Ascending aorta (tissue), 2 donors: ENCODE data around the gene ANKLE1. TPM values are rescaled to one million over a fixed set of nuclear protein-coding genes. Genes with fewer than 3 reads are reported as not detected.

Source experiments
- DNase-seq, 2 donors: peaks; one replicate each; pipeline ENCODE4 v3.0.0-alpha.2; 2019; ENCODE audit warnings: low spot score in 2 of 2
- H3K27ac ChIP-seq, 2 donors: fragments of 200-600 bp; sonication (generic); one replicate each; pipeline ENCODE4 v1.5.1; 2016 to 2017; ENCODE audit warnings: mild to moderate bottlenecking in 1 of 2
- H3K27me3 ChIP-seq: fragments of 200-600 bp; sonication (generic); one replicate; pipeline ENCODE4 v1.5.1; 2017
- H3K36me3 ChIP-seq, 2 donors: fragments of 200-600 bp; sonication (generic); one replicate each; pipeline ENCODE4 v1.5.1; 2016
- H3K4me1 ChIP-seq, 2 donors: fragments of 200-600 bp; sonication (generic); one replicate each; pipeline ENCODE4 v1.5.1; 2016 to 2017; ENCODE audit warnings: mild to moderate bottlenecking in 1 of 2
- H3K4me3 ChIP-seq, 2 donors: fragments of 200-600 bp; sonication (generic); one replicate each; pipeline ENCODE4 v1.5.1; 2016 to 2017; ENCODE audit warnings: mild to moderate bottlenecking in 1 of 2
- H3K9me3 ChIP-seq, 2 donors: fragments of 200-600 bp; sonication (generic); one replicate each; pipeline ENCODE4 v1.5.1; 2016
- CTCF ChIP-seq, 3 experiments: fragments of 200-600 bp in 2 of 3; fragments of 450-650 bp in 1 of 3; sonication (generic) in 2 of 3; IDR thresholded peaks; one replicate each; pipeline ENCODE4 v1.5.1; 2016 to 2019; ENCODE audit warnings: antibody characterized with exemption in 3 of 3, mild to moderate bottlenecking in 1 of 3, moderate library complexity in 1 of 3
- intact Hi-C: fragments of 100-400 bp; cut with DNase I; formaldehyde crosslinking; loops from one replicate; pipeline ENCODE4 v1.15.1; 2023
- total RNA-seq: library from RNA; depleted of rRNA; stranded (reverse); fragments of >200 nt; gene quantifications from one replicate; pipeline ENCODE4 v1.1.0, GENCODE V29; 2016

ANKLE1 gene
- total RNA-seq, 1 donor from 2014 or later = not detected

GRCh38 chr19:17282488-17283125 lies 906 bp downstream of the ANKLE1 start:
- H3K4me3 ChIP-seq = peak overlapping the region; percentile 27 to 56
- peaks cover 7 to 17% of the 10 kb centered on the region in 2 donors for H3K36me3 ChIP-seq
- H3K9me3 ChIP-seq = no peaks in the 10 kb centered on the region
- intact Hi-C loops = loop anchor here (1.0 to 2.0 kb wide), 3 partner anchors 22 to 215 kb away; no protein-coding TSS in a partner anchor
- H3K4me1 ChIP-seq = peaks cover 7 to 11% of the 10 kb centered on the region in 2 donors
- TF ChIP-seq CTCF (IDR thresholded peaks at IDR 0.05) = peak; percentile 92 to 94 (median 94)
- H3K27me3 ChIP-seq = peaks cover 8% of the 10 kb centered on the region
- DNase-seq = peak in 1 of 2 donors; percentile 87
- H3K27ac ChIP-seq = no peak overlapping the region

DNA sequence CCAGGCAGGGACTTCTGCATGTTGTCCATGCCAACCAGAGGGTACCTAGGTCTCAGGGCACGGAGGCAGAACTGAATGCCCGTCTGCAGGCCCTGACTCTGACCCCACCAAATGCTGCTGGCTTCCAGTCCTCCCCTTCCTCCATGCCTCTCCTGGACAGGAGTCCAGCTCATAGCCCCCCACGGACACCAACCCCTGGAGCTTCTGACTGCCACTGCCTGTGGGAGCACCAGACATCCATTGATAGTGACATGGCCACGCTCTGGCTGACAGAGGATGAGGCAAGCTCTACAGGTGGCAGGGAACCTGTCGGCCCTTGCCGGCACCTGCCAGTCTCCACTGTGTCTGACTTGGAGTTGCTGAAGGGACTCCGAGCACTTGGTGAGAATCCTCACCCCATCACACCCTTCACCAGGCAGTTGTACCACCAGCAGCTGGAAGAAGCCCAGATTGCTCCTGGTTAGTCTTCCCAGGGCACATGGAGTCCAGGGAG lies 1.8 kb downstream of the ANKLE1 start:
- peaks cover 7 to 11% of the 10 kb centered on the region in 2 donors for H3K4me1 ChIP-seq
- H3K27ac ChIP-seq = no peak overlapping the region
- DNase-seq = no peak
- H3K9me3 ChIP-seq = no peaks in the 10 kb centered on the region
- H3K36me3 ChIP-seq = peaks cover 4 to 9% of the 10 kb centered on the region in 2 donors
- TF ChIP-seq CTCF (IDR thresholded peaks at IDR 0.05) = no peak
- H3K4me3 ChIP-seq = no peak overlapping the region
- H3K27me3 ChIP-seq = peaks cover 8% of the 10 kb centered on the region
- intact Hi-C loops = loop anchor here (2.0 kb wide), 1 partner anchor 23 kb away; no protein-coding TSS in a partner anchor

DNA sequence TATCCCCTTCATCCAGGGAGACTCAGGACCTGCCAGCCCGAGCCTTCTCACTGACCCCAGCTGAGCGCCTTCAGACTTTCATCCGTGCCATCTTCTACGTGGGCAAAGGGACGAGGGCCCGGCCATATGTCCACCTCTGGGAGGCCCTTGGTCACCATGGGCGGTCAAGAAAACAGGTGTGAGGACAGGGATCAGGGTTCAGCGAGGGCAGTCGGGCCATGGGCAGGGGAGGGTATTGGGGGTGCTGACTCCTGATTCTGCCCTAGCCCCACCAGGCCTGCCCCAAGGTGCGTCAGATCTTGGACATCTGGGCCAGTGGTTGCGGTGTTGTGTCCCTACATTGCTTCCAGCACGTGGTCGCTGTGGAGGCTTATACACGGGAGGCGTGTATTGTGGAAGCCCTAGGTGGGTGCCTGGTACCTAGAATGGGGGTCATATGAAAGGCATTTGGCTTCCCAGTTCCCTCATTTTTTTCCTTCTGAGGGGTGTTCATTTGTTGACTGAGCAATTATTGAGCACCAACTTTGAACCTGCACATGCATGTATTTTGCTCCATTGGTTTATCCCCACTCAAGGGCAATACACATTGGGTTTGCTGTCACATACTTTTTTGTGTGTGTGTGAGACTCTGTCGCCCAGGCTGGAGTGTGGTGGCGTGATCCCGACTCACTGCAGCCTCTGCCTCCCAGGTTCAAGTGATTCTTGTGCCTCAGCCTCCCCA lies 3.9 kb downstream of the ANKLE1 start:
- H3K36me3 ChIP-seq = no peaks in the 10 kb centered on the region
- H3K4me1 ChIP-seq = peaks cover 7 to 11% of the 10 kb centered on the region in 2 donors
- peaks cover 8% of the 10 kb centered on the region for H3K27me3 ChIP-seq
- no peak overlapping the region for H3K4me3 ChIP-seq
- intact Hi-C loops = no loop called here
- no peak overlapping the region for H3K27ac ChIP-seq
- no peaks in the 10 kb centered on the region for H3K9me3 ChIP-seq
- no peak for DNase-seq
- TF ChIP-seq CTCF (IDR thresholded peaks at IDR 0.05) = no peak

DNA sequence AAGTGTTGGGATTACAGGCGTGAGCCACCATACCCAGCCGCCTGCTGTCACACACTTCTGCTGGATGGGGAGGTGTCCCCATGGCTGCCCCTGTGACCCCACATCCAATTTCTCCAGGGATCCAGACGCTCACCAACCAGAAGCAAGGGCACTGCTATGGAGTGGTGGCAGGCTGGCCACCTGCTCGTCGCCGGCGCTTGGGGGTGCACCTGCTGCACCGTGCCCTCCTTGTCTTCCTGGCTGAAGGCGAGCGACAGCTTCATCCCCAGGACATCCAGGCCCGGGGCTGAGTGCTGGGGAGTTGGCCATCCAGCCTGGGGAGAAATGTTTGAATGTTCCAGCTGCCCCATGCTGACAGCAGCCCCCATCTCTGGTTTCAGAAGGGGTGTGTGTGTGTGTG lies 4.6 kb downstream of the ANKLE1 start:
- intact Hi-C loops = no loop called here

DNA sequence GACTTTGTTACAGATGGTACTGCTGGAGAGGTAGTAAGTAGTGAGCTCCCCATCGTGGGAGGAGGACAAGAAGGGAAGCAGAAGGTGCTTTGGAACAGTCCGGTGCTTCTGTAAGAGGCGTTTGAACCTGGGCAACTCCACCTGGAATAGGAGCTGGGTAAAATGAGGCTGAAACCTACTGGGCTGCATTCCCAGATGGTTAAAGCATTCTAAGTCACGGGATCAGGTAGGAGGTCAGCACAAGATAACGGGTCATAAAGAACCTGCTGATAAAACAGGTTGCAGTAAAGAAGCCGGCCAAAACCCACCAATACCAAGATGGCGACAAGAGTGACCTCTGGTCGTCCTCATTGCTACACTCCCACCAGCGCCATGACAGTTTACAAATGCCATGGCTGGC lies 5.1 kb downstream of the ANKLE1 start:
- Histone ChIP-seq H3K4me1 (peaks cover 5 to 8% of the 10 kb centered on the region in 2 donors), H3K27me3 (peaks cover 3% of the 10 kb centered on the region), H3K27ac (no peak overlapping the region), H3K36me3 (no peaks in the 10 kb centered on the region), H3K4me3 (no peak overlapping the region), H3K9me3 (no peaks in the 10 kb centered on the region)
- no peak for DNase-seq
- TF ChIP-seq CTCF (IDR thresholded peaks at IDR 0.05) = no peak
- intact Hi-C loops = no loop called here

More for the DNA sequence above, 4.6 kb downstream of the ANKLE1 start:
- TF ChIP-seq CTCF (IDR thresholded peaks at IDR 0.05) = no peak
- Histone ChIP-seq H3K9me3 (no peaks in the 10 kb centered on the region), H3K4me1 (peaks cover 7 to 11% of the 10 kb centered on the region in 2 donors), H3K27me3 (peaks cover 8% of the 10 kb centered on the region), H3K36me3 (no peaks in the 10 kb centered on the region), H3K4me3 (no peak overlapping the region), H3K27ac (no peak overlapping the region)
- no peak for DNase-seq
